HL-60 (cell line): ENCODE data around the gene SLC16A7.

Experiments
- CTCF ChIP-seq: IDR thresholded peaks from one replicate; pipeline ENCODE4 v1.5.1; 2011; ENCODE audit warnings: low read length, control low read depth, inconsistent platforms; ENCODE audit not compliant: insufficient read depth
- GABPA ChIP-seq: IDR thresholded peaks from 2 replicates; pipeline ENCODE4 v1.6.1; 2012; ENCODE audit warnings: low read depth
- POLR2AphosphoS5 ChIP-seq: IDR thresholded peaks from 2 replicates; pipeline ENCODE4 v1.6.1; 2012; ENCODE audit warnings: low read depth
- SPI1 ChIP-seq: IDR thresholded peaks from 2 replicates; pipeline ENCODE4 v1.6.1; 2012; ENCODE audit warnings: low read depth, mild to moderate bottlenecking, borderline replicate concordance
- TF ChIP-seq, protein P1 (sequence below): IDR thresholded peaks from 2 replicates; pipeline ENCODE4 v1.6.1; 2012; ENCODE audit warnings: low read depth; ENCODE audit not compliant: insufficient replicate concordance

- TF ChIP-seq CTCF (no peak), GABPA (no peak), POLR2AphosphoS5 (no peak), SPI1 (no peak)
- TF ChIP-seq, protein P1, sequence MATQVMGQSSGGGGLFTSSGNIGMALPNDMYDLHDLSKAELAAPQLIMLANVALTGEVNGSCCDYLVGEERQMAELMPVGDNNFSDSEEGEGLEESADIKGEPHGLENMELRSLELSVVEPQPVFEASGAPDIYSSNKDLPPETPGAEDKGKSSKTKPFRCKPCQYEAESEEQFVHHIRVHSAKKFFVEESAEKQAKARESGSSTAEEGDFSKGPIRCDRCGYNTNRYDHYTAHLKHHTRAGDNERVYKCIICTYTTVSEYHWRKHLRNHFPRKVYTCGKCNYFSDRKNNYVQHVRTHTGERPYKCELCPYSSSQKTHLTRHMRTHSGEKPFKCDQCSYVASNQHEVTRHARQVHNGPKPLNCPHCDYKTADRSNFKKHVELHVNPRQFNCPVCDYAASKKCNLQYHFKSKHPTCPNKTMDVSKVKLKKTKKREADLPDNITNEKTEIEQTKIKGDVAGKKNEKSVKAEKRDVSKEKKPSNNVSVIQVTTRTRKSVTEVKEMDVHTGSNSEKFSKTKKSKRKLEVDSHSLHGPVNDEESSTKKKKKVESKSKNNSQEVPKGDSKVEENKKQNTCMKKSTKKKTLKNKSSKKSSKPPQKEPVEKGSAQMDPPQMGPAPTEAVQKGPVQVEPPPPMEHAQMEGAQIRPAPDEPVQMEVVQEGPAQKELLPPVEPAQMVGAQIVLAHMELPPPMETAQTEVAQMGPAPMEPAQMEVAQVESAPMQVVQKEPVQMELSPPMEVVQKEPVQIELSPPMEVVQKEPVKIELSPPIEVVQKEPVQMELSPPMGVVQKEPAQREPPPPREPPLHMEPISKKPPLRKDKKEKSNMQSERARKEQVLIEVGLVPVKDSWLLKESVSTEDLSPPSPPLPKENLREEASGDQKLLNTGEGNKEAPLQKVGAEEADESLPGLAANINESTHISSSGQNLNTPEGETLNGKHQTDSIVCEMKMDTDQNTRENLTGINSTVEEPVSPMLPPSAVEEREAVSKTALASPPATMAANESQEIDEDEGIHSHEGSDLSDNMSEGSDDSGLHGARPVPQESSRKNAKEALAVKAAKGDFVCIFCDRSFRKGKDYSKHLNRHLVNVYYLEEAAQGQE: no peak
Measured at GRCh38 chr12:59717436-59717835, 121.6 kb downstream of the SLC16A7 start.
